Left lung (tissue), 10 donors: ENCODE data around the gene KRTAP4-12. TPM values are rescaled to one million over a fixed set of nuclear protein-coding genes. Genes with fewer than 3 reads are reported as not detected.
"Not testable (repeated sequence)": the region's sequence is repeated elsewhere in the genome, so short reads cannot be mapped to it uniquely, and the experiment has no call there.

Experiments
- ATAC-seq: fragments of 200-7000 bp; cut with Tn5 transposase; one replicate; pipeline ENCODE4 v1.9.1; 2020; ENCODE audit warnings: moderate library complexity
- DNase-seq, 4 donors: peaks; one replicate each; pipeline ENCODE4 v3.0.0-alpha.2; 2013 to 2020
- H3K27ac ChIP-seq, 2 donors: fragments of 200-600 bp; sonication (generic) in 1 of 2; one replicate each; pipeline versions ENCODE4 v1.5.0 to v1.8.0; 2020 to 2021
- H3K27me3 ChIP-seq, 2 donors: fragments of 200-600 bp; sonication (generic) in 1 of 2; one replicate each; pipeline versions ENCODE4 v1.5.0 to v1.8.0; 2020 to 2021
- H3K36me3 ChIP-seq, 2 donors: fragments of 200-600 bp; sonication (generic) in 1 of 2; one replicate each; pipeline versions ENCODE4 v1.5.0 to v1.8.0; 2020 to 2021
- H3K4me1 ChIP-seq, 2 donors: fragments of 200-600 bp; one replicate each; pipeline ENCODE4 v1.8.0; 2021
- H3K4me3 ChIP-seq, 2 donors: fragments of 200-600 bp; sonication (generic) in 1 of 2; one replicate each; pipeline versions ENCODE4 v1.5.0 to v1.8.0; 2020 to 2021; ENCODE audit warnings: mild to moderate bottlenecking in 1 of 2
- H3K9me3 ChIP-seq, 2 donors: fragments of 200-600 bp; sonication (generic) in 1 of 2; one replicate each; pipeline versions ENCODE4 v1.5.0 to v1.8.0; 2020 to 2021
- intact Hi-C, 2 donors: fragments of 100-400 bp; cut with DNase I; formaldehyde crosslinking; loops; one replicate each; pipeline versions ENCODE4 v1.11.2 to v1.14.2; 2022
- polyA plus RNA-seq, 6 donors: library from polyadenylated mRNA; unstranded; fragments of 120-200 nt; gene quantifications; one replicate each; pipeline ENCODE4 v1.2.1, GENCODE V29; 2013; ENCODE audit not compliant: insufficient read length in 6 of 6
- total RNA-seq, 2 donors: library from RNA; stranded (reverse); fragmentation: NEBNext Ultra II Directional; extraction: Animal tissue kit (Norgen Biotek cat#: 25700); gene quantifications; one replicate each; pipeline ENCODE4 v1.2.1, GENCODE V29; 2021
- TF ChIP-seq, protein P1 (sequence below), 2 donors: fragments of 200-600 bp; sonication (generic) in 1 of 2; IDR thresholded peaks; one replicate each; pipeline versions ENCODE4 v1.5.0 to v1.8.0; 2021; ENCODE audit warnings: antibody characterized with exemption in 2 of 2
- donor health status: DM: no; HTN: yes; CAD: no.
- donor health status: DM: no; HTN: no; CAD: no.

Gene KRTAP4-12
- total and polyA plus RNA-seq, 8 donors: not detected

GRCh38 chr17:41133880-41134735 is 10.1 kb upstream of the KRTAP4-12 start:
- no peak for ATAC-seq

GRCh38 chr17:41131979-41132378 is 8.0 kb upstream of the KRTAP4-12 start:
- TF ChIP-seq, protein P1, sequence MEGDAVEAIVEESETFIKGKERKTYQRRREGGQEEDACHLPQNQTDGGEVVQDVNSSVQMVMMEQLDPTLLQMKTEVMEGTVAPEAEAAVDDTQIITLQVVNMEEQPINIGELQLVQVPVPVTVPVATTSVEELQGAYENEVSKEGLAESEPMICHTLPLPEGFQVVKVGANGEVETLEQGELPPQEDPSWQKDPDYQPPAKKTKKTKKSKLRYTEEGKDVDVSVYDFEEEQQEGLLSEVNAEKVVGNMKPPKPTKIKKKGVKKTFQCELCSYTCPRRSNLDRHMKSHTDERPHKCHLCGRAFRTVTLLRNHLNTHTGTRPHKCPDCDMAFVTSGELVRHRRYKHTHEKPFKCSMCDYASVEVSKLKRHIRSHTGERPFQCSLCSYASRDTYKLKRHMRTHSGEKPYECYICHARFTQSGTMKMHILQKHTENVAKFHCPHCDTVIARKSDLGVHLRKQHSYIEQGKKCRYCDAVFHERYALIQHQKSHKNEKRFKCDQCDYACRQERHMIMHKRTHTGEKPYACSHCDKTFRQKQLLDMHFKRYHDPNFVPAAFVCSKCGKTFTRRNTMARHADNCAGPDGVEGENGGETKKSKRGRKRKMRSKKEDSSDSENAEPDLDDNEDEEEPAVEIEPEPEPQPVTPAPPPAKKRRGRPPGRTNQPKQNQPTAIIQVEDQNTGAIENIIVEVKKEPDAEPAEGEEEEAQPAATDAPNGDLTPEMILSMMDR (IDR thresholded peaks at IDR 0.05): no peak
- H3K9me3 ChIP-seq: no peaks in the 10 kb centered on the region
- intact Hi-C loops: no loop called here
- H3K36me3 ChIP-seq: no peaks in the 10 kb centered on the region
- no peaks in the 10 kb centered on the region for H3K4me1 ChIP-seq
- H3K27ac ChIP-seq: no peak overlapping the region
- no peak for ATAC-seq
- no peak overlapping the region for H3K4me3 ChIP-seq
- no peak for DNase-seq
- H3K27me3 ChIP-seq: no peaks in the 10 kb centered on the region

More at GRCh38 chr17:41133880-41134735, 10.1 kb upstream of the KRTAP4-12 start:
- no peak overlapping the region for H3K27ac ChIP-seq
- TF ChIP-seq, protein P1 (IDR thresholded peaks at IDR 0.05): no peak
- H3K4me1 ChIP-seq: no peaks in the 10 kb centered on the region
- no peak overlapping the region for H3K4me3 ChIP-seq
- H3K36me3 ChIP-seq: no peaks in the 10 kb centered on the region
- no peaks in the 10 kb centered on the region for H3K27me3 ChIP-seq
- no peak for DNase-seq
- intact Hi-C loops: no loop called here
- H3K9me3 ChIP-seq: peaks cover 0 to under 1% of the 10 kb centered on the region in 2 donors

- Histone ChIP-seq H3K27ac (no peak overlapping the region), H3K4me1 (no peaks in the 10 kb centered on the region), H3K27me3 (peaks cover 0 to 8% of the 10 kb centered on the region in 2 donors), H3K4me3 (no peak overlapping the region), H3K36me3 (no peaks in the 10 kb centered on the region), H3K9me3 (no peaks in the 10 kb centered on the region)
- TF ChIP-seq, protein P1 (IDR thresholded peaks at IDR 0.05): no peak
- intact Hi-C loops: no loop called here
- ATAC-seq: no peak
- DNase-seq: no peak
These were observed 3.4 kb upstream of the KRTAP4-12 start for GRCh38 chr17:41127371-41127770.

GRCh38 chr17:41126412-41126811 is 2.4 kb upstream of the KRTAP4-12 start:
- peaks cover 0 to 8% of the 10 kb centered on the region in 2 donors for H3K27me3 ChIP-seq
- ATAC-seq (no peak), DNase-seq (no peak)
- no peaks in the 10 kb centered on the region for H3K4me1 ChIP-seq
- TF ChIP-seq, protein P1 (IDR thresholded peaks at IDR 0.05): no peak
- H3K36me3 ChIP-seq: no peaks in the 10 kb centered on the region
- H3K9me3 ChIP-seq: no peaks in the 10 kb centered on the region
- intact Hi-C loops: no loop called here
- no peak overlapping the region for H3K27ac ChIP-seq
- H3K4me3 ChIP-seq: no peak overlapping the region

DNA sequence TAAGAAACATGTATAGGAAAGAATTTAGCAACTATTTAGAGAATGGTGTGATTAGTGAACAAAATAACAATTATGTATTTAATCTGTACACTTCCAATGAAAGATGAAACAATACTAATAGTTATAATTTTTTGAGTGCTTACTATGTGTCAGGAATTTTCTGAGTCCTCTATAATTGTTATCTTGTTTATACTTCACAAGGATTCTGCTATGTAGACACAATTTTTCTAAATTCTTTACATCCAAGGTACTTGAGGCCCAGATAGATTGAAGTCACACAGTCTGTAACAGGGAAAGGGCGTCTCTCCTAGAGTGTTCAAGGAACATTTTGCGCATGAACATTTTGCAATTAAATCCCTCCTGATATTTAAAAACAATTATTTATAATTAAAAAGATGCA is 1.1 kb upstream of the KRTAP4-12 start:
- H3K27ac ChIP-seq: no peak overlapping the region
- peaks cover 0 to 8% of the 10 kb centered on the region in 2 donors for H3K27me3 ChIP-seq
- H3K9me3 ChIP-seq: no peaks in the 10 kb centered on the region
- ATAC-seq (no peak), DNase-seq (no peak)
- no peak overlapping the region for H3K4me3 ChIP-seq
- no peaks in the 10 kb centered on the region for H3K4me1 ChIP-seq
- no peaks in the 10 kb centered on the region for H3K36me3 ChIP-seq
- intact Hi-C loops: no loop called here
- TF ChIP-seq, protein P1 (IDR thresholded peaks at IDR 0.05): no peak

DNA sequence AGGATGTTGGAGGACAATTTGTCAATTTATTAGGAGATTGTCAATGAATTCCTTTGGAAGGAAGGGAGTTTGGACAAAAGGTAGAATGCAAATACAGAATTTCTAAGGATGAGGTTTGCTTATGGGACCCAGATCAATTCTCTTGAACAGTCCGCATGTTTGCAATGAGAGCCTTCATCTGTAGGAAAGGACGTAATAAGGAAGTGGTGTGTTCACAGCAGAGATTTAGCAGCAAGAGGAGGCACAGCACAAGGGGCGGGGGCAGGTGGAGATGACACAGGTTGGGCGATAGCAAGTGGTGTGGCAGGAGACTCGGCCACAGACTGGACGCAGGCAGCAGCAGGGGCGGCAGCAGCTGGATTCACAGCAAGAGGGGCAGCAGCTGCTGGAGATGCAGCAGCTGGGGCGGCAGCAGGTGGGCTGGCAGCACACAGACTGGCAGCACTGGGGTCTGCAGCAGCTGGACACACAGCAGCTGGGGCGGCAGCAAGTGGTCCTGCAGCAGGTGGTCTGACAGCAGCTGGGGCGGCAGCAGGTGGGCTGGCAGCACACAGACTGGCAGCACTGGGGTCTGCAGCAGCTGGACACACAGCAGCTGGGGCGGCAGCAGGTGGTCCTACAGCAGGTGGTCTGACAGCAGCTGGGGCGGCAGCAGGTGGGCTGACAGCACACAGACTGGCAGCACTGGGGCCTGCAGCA is 541 bp downstream of the KRTAP4-12 start:
- H3K36me3 ChIP-seq, H3K27ac ChIP-seq, DNase-seq, H3K4me3 ChIP-seq, ATAC-seq, H3K9me3 ChIP-seq, intact Hi-C loops, H3K4me1 ChIP-seq, H3K27me3 ChIP-seq: not testable (repeated sequence)
